Central memory CD4-positive, alpha-beta T cell (primary cell): ENCODE results near the gene ELN.

ENCODE experiments used
- DNase-seq: peaks from one replicate; pipeline ENCODE4 v3.0.0; 2022

ELN gene

GRCh38 chr7:74099031-74099430, 71.1 kb downstream of the ELN start:
- DNase-seq: no peak

- DNase-seq: no peak
Observed at GRCh38 chr7:74101061-74101681, 73.2 kb downstream of the ELN start.

- DNase-seq: no peak
Observed at GRCh38 chr7:74103219-74103772, 75.3 kb downstream of the ELN start.

GRCh38 chr7:74104702-74105101, 76.7 kb downstream of the ELN start:
- no peak for DNase-seq

- DNase-seq: no peak
Observed at GRCh38 chr7:74105992-74106391, 78.0 kb downstream of the ELN start.

- DNase-seq: no peak
Observed at GRCh38 chr7:74106846-74107245, 78.9 kb downstream of the ELN start.

- no peak for DNase-seq
Observed at GRCh38 chr7:74115326-74115725, 87.4 kb downstream of the ELN start.

- no peak for DNase-seq
Observed at GRCh38 chr7:74116356-74116755, 88.4 kb downstream of the ELN start.
